ENCODE results near the gene GPANK1. TPM values are rescaled to one million over a fixed set of nuclear protein-coding genes. Genes with fewer than 3 reads are reported as not detected.
A peak's percentile ranks its signal among the peaks of the same experiment; 100 is the strongest.

The GPANK1 gene
- total and polyA plus RNA-seq, 2 of the 13 experiments (the other 11 are each of a cell fraction or from before 2014, with no cell fraction given), result 15.4 to 22.8 TPM

DNA sequence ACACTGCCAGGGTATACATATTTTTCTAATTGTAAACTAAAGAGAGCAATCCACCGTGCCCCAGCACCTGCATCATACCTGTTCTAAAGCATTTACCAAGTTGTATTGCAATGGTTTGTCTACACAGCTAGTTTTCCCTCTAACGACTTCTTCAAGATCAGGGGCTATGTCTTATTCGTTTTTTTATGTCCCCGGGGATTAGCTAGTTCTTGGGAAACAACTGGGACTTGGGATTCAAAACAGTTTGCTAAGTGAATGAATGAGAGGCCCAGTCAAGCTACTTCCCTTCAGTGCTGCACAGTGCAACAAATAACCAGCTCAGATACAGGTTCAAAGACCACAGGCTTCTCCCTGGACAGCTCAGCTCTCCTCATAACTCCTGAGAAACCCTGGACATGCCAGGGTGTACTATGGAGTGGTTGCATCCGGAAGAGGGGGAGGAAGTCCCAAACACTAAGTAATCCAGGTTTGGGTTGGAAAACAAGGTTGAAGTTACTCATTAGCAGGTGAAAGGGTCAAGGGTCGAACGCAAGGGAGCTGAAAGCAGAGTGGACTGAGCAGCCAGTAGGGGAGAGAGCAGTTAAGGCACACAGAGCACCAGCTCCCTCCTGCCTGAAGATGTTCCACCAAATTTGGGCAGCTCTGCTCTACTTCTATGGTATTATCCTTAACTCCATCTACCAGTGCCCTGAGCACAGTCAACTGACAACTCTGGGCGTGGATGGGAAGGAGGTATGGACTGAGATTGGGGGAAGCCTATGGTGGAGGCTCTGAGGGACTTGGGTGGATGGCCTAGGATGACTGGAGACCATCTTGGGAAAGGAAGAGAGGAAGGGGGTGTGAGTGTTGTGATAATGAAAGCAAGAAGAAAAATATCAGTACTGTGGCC is 9.2 kb downstream of the GPANK1 start, which contains the start of gene APOM (continued):
- TF ChIP-seq, protein P1, sequence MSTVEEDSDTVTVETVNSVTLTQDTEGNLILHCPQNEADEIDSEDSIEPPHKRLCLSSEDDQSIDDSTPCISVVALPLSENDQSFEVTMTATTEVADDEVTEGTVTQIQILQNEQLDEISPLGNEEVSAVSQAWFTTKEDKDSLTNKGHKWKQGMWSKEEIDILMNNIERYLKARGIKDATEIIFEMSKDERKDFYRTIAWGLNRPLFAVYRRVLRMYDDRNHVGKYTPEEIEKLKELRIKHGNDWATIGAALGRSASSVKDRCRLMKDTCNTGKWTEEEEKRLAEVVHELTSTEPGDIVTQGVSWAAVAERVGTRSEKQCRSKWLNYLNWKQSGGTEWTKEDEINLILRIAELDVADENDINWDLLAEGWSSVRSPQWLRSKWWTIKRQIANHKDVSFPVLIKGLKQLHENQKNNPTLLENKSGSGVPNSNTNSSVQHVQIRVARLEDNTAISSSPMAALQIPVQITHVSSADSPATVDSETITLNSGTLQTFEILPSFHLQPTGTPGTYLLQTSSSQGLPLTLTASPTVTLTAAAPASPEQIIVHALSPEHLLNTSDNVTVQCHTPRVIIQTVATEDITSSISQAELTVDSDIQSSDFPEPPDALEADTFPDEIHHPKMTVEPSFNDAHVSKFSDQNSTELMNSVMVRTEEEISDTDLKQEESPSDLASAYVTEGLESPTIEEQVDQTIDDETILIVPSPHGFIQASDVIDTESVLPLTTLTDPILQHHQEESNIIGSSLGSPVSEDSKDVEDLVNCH (CRISPR knock-in tag; IDR thresholded peaks at IDR 0.05), result no peak
- no peak for TF ChIP-seq ZSCAN12 (CRISPR knock-in tag; IDR thresholded peaks at IDR 0.05)
- TF ChIP-seq, protein P2, sequence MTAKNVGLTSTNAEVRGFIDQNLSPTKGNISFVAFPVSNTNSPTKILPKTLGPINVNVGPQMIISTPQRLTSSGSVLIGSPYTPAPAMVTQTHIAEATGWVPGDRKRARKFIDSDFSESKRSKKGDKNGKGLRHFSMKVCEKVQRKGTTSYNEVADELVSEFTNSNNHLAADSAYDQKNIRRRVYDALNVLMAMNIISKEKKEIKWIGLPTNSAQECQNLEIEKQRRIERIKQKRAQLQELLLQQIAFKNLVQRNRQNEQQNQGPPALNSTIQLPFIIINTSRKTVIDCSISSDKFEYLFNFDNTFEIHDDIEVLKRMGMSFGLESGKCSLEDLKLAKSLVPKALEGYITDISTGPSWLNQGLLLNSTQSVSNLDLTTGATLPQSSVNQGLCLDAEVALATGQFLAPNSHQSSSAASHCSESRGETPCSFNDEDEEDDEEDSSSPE (CRISPR knock-in tag; IDR thresholded peaks at IDR 0.05), result peak; percentile 60
- TF ChIP-seq, protein P3, sequence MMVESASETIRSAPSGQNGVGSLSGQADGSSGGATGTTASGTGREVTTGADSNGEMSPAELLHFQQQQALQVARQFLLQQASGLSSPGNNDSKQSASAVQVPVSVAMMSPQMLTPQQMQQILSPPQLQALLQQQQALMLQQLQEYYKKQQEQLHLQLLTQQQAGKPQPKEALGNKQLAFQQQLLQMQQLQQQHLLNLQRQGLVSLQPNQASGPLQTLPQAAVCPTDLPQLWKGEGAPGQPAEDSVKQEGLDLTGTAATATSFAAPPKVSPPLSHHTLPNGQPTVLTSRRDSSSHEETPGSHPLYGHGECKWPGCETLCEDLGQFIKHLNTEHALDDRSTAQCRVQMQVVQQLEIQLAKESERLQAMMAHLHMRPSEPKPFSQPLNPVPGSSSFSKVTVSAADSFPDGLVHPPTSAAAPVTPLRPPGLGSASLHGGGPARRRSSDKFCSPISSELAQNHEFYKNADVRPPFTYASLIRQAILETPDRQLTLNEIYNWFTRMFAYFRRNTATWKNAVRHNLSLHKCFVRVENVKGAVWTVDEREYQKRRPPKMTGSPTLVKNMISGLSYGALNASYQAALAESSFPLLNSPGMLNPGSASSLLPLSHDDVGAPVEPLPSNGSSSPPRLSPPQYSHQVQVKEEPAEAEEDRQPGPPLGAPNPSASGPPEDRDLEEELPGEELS (CRISPR knock-in tag; IDR thresholded peaks at IDR 0.05), result peak; percentile 98
- TF ChIP-seq NAIF1 (CRISPR knock-in tag; IDR thresholded peaks at IDR 0.05; ENCODE audit: borderline replicate concordance), result peak; percentile 90; the same call in 1 of the 2 replicates
- TF ChIP-seq ZNF598 (CRISPR knock-in tag; IDR thresholded peaks at IDR 0.05; ENCODE audit: borderline replicate concordance), result no peak
- peak; percentile 83; the same call in 1 of the 3 replicates for TF ChIP-seq MXI1 (IDR thresholded peaks at IDR 0.05; ENCODE audit: borderline replicate concordance, low read depth, low read length)
- TF ChIP-seq HMG20A (CRISPR knock-in tag; IDR thresholded peaks at IDR 0.05; ENCODE audit: borderline replicate concordance), result peak; percentile 85
- no peak for TF ChIP-seq NR2F2 (IDR thresholded peaks at IDR 0.05; ENCODE audit: borderline replicate concordance, low read depth)
- no peak for TF ChIP-seq CBX2 (IDR thresholded peaks at IDR 0.05; ENCODE audit: low read depth, low read length)
- TF ChIP-seq CBX2 (CRISPR knock-in tag; IDR thresholded peaks at IDR 0.05; ENCODE audit: low read depth), result no peak
- peak; percentile 97 for TF ChIP-seq ZNF607 (CRISPR knock-in tag; IDR thresholded peaks at IDR 0.05; ENCODE audit: borderline replicate concordance)
- peak; percentile 10 for TF ChIP-seq SKI (IDR thresholded peaks at IDR 0.05; ENCODE audit: partially characterized antibody)
- TF ChIP-seq ZNF12 (CRISPR knock-in tag; IDR thresholded peaks at IDR 0.05), result 0 out of 2 replicates have a peak, but pooled peaks have one; percentile 80
- peak; percentile 57 for TF ChIP-seq ZNF333 (CRISPR knock-in tag; IDR thresholded peaks at IDR 0.05; ENCODE audit: borderline replicate concordance)
- TF ChIP-seq, protein P4, sequence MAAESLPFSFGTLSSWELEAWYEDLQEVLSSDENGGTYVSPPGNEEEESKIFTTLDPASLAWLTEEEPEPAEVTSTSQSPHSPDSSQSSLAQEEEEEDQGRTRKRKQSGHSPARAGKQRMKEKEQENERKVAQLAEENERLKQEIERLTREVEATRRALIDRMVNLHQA (CRISPR knock-in tag; IDR thresholded peaks at IDR 0.05), result no peak
- peak; percentile 63; the same call in 1 of the 2 replicates for TF ChIP-seq ISX (CRISPR knock-in tag; conservative IDR thresholded peaks at IDR 0.05)
- TF ChIP-seq ZNF33B (CRISPR knock-in tag; IDR thresholded peaks at IDR 0.05), result peak; percentile 97
- TF ChIP-seq MAZ (IDR thresholded peaks at IDR 0.05; ENCODE audit: borderline replicate concordance, low read depth, low read length), result no peak
- TF ChIP-seq MAZ (CRISPR knock-in tag; IDR thresholded peaks at IDR 0.05; ENCODE audit: low read depth), result peak; percentile 87
- no peak for TF ChIP-seq SOX6 (IDR thresholded peaks at IDR 0.05)
- TF ChIP-seq SOX6 (CRISPR knock-in tag; IDR thresholded peaks at IDR 0.05), result peak; percentile 92
- no peak for TF ChIP-seq ZFP62 (CRISPR knock-in tag; IDR thresholded peaks at IDR 0.05)
- peak; percentile 87; the same call in 1 of the 2 replicates for TF ChIP-seq NFKBIZ (CRISPR knock-in tag; IDR thresholded peaks at IDR 0.05)
- TF ChIP-seq DMAP1 (CRISPR knock-in tag; IDR thresholded peaks at IDR 0.05), result peak; percentile 79

All from HepG2 (cell line).